Peyer's patch (tissue), 4 donors: Measurements from ENCODE around the gene LARP4B. TPM values are rescaled to one million over a fixed set of nuclear protein-coding genes. Genes with fewer than 3 reads are reported as not detected.
A peak's percentile ranks its signal among the peaks of the same experiment; 100 is the strongest.
"Not testable (repeated sequence)": the region's sequence is repeated elsewhere in the genome, so short reads cannot be mapped to it uniquely, and the experiment has no call there.

Experiments used
- DNase-seq, 3 donors: peaks; one replicate each; pipeline ENCODE4 v3.0.0-alpha.2; 2017 to 2019
- H3K27ac ChIP-seq, 4 donors: fragments of 200-600 bp; sonication (generic); one replicate each; pipeline ENCODE4 v1.5.1; 2016 to 2019
- H3K27me3 ChIP-seq, 2 donors: fragments of 200-600 bp; sonication (generic); one replicate each; pipeline ENCODE4 v1.5.1; 2019
- H3K36me3 ChIP-seq, 3 donors: fragments of 200-600 bp; sonication (generic); one replicate each; pipeline ENCODE4 v1.5.1; 2016 to 2019
- H3K4me1 ChIP-seq, 4 donors: fragments of 200-600 bp; sonication (generic); one replicate each; pipeline ENCODE4 v1.5.1; 2016 to 2019
- H3K4me3 ChIP-seq, 4 donors: fragments of 200-600 bp; sonication (generic); 1 replicate in 3 of 4; 2 replicates in 1 of 4; pipeline ENCODE4 v1.5.1; 2016 to 2019; ENCODE audit warnings: mild to moderate bottlenecking in 1 of 4
- H3K9me3 ChIP-seq, 4 donors: fragments of 200-600 bp; sonication (generic); one replicate each; pipeline ENCODE4 v1.5.1; 2016 to 2019; ENCODE audit warnings: mild to moderate bottlenecking in 1 of 4
- POLR2A ChIP-seq, 2 donors: fragments of 450-650 bp; IDR thresholded peaks; one replicate each; pipeline ENCODE4 v1.5.1; 2017; ENCODE audit warnings: antibody characterized with exemption in 2 of 2, mild to moderate bottlenecking in 2 of 2, moderate library complexity in 2 of 2
- total RNA-seq, 4 donors: library from RNA; depleted of rRNA; stranded (reverse); fragments of >200 nt; gene quantifications; one replicate each; pipeline ENCODE4 v1.1.0, GENCODE V29; 2016
- TF ChIP-seq, protein P1 (sequence below), 6 experiments: fragments of 450-650 bp in 4 of 6; fragments of 200-600 bp in 2 of 6; sonication (generic) in 1 of 6; IDR thresholded peaks; one replicate each; pipeline ENCODE4 v1.5.1; 2017 to 2019; ENCODE audit warnings: antibody characterized with exemption in 6 of 6, mild to moderate bottlenecking in 3 of 6, moderate library complexity in 1 of 6

LARP4B gene
- total RNA-seq, 4 donors from 2014 or later = 77.2 to 106 (median 93.3) TPM

DNA sequence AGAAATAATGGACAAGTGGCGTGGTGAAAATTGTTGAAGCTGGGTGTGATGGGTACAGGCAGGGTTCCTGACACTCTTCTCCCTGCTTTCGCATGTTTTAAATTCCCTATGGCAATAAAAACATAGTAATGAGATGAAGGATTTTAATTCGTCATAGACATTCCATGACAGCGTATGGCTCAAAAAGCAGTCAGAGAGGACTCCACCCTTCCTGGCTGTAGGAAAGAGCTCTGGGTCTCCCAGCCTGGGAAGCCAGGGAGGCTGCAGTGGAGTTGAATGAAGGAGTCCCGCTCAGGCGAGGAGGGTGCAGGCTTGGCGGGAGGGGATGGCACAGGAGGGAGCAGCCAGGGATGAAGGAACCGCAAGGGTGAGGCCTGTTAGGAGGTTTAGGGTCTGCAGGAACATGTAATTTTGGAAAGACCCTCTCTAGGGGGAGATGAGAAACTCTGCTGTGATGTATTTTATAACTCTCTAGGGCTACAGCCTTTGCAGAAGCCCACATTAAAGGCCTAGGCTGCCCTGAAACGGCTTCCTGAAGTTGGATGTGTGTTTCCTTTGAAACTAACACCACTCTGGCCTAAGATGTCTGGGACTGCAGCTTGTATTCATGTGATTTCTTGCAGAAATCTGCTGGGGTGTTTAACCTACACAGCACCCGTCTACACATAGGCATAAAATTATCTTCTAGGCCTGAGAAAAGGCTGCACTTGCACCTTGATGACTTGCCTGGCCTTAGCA, 7.6 kb upstream of the LARP4B start:
- Histone ChIP-seq H3K4me1 (peaks cover 0 to 3% (median under 1%) of the 10 kb centered on the region in 4 donors), H3K4me3 (no peak overlapping the region), H3K36me3 (no peaks in the 10 kb centered on the region), H3K27me3 (no peaks in the 10 kb centered on the region), H3K9me3 (no peaks in the 10 kb centered on the region), H3K27ac (no peak overlapping the region)
- DNase-seq = peak in 1 of 3 donors; percentile 39
- TF ChIP-seq, protein P1, sequence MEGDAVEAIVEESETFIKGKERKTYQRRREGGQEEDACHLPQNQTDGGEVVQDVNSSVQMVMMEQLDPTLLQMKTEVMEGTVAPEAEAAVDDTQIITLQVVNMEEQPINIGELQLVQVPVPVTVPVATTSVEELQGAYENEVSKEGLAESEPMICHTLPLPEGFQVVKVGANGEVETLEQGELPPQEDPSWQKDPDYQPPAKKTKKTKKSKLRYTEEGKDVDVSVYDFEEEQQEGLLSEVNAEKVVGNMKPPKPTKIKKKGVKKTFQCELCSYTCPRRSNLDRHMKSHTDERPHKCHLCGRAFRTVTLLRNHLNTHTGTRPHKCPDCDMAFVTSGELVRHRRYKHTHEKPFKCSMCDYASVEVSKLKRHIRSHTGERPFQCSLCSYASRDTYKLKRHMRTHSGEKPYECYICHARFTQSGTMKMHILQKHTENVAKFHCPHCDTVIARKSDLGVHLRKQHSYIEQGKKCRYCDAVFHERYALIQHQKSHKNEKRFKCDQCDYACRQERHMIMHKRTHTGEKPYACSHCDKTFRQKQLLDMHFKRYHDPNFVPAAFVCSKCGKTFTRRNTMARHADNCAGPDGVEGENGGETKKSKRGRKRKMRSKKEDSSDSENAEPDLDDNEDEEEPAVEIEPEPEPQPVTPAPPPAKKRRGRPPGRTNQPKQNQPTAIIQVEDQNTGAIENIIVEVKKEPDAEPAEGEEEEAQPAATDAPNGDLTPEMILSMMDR (IDR thresholded peaks at IDR 0.05) = no peak
- TF ChIP-seq POLR2A (IDR thresholded peaks at IDR 0.05) = no peak

DNA sequence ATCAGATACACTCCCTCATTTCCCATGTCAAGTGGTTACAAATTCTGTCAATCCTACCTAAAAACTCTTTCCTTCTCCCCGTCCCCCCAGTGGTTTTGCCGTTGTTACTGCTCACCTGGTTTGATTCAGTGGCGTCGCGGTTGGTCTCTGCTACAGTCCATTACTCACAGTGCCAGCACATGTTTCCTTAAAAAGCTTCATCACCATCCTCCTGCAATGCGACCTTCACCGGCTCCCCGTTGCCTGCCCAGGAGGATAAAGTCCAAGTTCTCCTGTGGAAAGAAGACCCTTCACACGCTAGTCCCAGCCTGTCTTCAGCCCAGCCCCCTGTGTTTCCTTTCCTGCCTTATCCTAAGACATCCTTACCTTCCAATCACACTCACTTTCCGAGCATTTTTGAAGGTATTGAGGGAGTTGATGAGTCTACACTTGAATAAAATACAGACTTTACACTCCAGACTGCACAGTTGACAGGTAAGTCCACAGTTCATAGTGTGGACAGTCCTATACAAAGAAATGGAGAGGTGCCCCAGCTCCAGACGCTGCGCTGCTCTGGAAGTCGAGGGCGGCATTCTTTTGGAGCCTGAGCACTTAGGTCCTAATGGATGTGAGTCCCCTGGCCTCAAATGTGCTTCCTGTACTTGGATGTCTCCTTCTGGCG, 3.4 kb upstream of the LARP4B start:
- TF ChIP-seq POLR2A (IDR thresholded peaks at IDR 0.05) = no peak
- TF ChIP-seq, protein P1 (IDR thresholded peaks at IDR 0.05) = no peak
- Histone ChIP-seq H3K4me3 (no peak overlapping the region), H3K4me1 (peaks cover 0 to 10% (median 3%) of the 10 kb centered on the region in 4 donors), H3K27ac (no peak overlapping the region), H3K36me3 (no peaks in the 10 kb centered on the region), H3K9me3 (no peaks in the 10 kb centered on the region), H3K27me3 (no peaks in the 10 kb centered on the region)
- peak in 1 of 3 donors; percentile 36 for DNase-seq

DNA sequence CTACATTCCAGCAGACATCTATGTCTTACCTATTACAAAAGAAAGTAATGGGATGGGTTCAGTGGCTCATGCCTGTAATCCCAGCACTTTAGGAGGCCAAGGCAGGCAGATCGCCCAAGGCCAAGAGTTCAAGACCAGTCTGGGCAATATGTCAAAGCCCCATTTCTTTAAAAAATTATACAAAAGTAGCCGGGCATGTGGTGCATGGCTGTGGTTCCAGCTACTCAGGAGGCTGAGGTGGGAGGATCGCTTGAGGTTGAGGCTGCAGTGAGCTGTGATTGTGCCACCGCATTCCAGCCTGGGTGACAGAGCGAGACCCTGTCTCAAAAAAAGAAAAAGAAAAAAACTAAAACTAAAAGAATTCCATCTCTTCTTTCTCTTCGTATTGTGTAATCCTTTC, 2.7 kb upstream of the LARP4B start:
- H3K27me3 ChIP-seq, H3K4me3 ChIP-seq, H3K9me3 ChIP-seq, H3K27ac ChIP-seq, H3K36me3 ChIP-seq: not testable (repeated sequence)
- DNase-seq = peak in 1 of 3 donors; percentile 27
- H3K4me1 ChIP-seq = peaks cover 0 to 17% (median 3%) of the 10 kb centered on the region in 4 donors

DNA sequence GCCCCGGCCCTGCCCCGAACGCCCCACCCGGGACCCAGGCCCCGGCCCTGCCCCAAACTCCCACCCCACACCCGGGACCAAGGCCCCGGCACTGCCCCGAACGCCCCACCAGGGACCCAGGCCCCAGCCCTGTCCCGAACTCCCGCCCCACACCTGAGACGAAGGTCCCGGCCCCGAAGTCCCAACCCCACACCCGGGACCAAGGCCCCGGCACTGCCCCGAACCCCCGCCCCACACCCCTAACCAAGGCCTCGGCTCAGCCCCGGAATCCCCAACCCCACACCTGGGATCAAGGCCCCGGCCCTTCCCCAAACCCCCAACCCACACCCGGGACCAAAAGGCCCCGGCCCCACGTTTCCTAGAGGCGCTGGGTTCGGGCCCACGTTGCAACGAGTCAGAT, 1.1 kb upstream of the LARP4B start:
- H3K9me3 ChIP-seq = no peaks in the 10 kb centered on the region
- peak overlapping the region; percentile 89 to 99 (median 96) for H3K27ac ChIP-seq
- TF ChIP-seq POLR2A (IDR thresholded peaks at IDR 0.05) = no peak
- TF ChIP-seq, protein P1 (IDR thresholded peaks at IDR 0.05) = no peak
- peak overlapping the region; percentile 83 to 94 (median 85) for H3K4me3 ChIP-seq
- no peaks in the 10 kb centered on the region for H3K27me3 ChIP-seq
- no peaks in the 10 kb centered on the region for H3K36me3 ChIP-seq
- DNase-seq = peak in 2 of 3 donors; percentile 51 to 54
- H3K4me1 ChIP-seq = peaks cover 0 to 33% (median 7%) of the 10 kb centered on the region in 4 donors

DNA sequence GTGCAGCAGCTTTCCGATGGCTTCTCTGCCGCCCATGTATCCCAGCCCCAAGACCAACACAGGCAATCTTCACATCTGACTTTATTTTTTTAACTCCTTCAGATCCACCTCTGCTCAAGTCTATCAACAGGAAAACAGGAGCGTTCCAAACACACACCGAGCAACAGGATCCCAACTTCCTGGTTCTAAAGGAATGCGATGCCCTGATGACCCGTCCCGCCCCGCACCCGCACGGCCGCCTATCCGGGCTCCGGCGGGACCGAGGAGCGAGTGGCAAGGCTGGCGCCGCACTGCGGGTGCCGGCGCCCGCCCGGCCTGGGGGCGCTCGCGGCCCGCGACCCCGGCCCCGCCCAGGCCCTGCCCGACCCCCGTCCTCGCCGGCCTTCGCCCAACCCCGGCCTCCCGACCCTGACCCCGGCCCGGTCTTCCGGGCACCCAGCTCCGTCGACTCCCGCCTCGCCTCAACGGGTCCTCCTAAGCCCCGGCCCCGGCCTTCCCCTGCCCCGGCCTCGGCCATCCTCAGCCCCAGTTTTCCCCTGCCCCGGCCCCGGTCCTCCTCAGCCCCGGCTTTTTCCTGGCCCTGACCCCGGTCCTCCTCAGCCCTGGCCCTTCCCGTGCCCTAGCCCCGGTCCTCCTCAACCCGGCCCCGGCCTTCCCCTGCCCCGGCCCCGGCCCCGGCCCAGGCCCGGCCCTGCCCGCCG, 730 bp downstream of the LARP4B start:
- peak; percentile 24 to 84 (median 76) for DNase-seq
- Histone ChIP-seq H3K27me3 (no peaks in the 10 kb centered on the region), H3K4me3 (peak overlapping the region; percentile 67 to 94 (median 85)), H3K27ac (peak overlapping the region; percentile 89 to 99 (median 96)), H3K4me1 (peaks cover 0 to 51% (median 9%) of the 10 kb centered on the region in 4 donors), H3K9me3 (no peaks in the 10 kb centered on the region), H3K36me3 (no peaks in the 10 kb centered on the region)
- TF ChIP-seq, protein P1 (IDR thresholded peaks at IDR 0.05) = no peak
- TF ChIP-seq POLR2A (IDR thresholded peaks at IDR 0.05) = peak; percentile 30 to 62
